ENCODE measurements around the gene TULP4. TPM values are rescaled to one million over a fixed set of nuclear protein-coding genes. Genes with fewer than 3 reads are reported as not detected.

Gene TULP4
- polyA plus RNA-seq, 3 donors, result 6.5 to 10.6 (median 7.9) TPM

DNA sequence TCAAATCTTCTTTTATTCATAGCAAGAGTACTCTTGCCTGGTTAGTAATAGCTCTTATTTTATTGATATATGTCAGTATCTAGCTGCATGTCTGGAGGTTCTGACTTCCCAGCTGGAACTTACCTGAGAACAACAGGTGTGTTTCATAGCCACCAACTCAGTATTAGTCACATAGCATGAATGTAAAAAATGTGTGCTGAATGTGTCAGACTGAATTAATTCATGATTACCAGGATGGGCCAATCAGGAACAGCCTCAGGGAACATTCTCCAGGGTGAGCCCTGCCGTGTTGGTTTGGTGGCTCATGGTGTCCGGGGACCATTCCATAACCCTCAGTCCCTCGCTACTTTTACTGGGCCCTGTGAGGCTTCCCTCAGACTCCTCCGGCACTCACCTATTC, 99.7 kb downstream of the TULP4 start:
- Histone ChIP-seq H3K36me3 (replicated peaks in 1 of 2; ENCODE audit: control insufficient read depth in 1 of 2, insufficient read depth in 2 of 2, low read length in 2 of 2) (peaks cover 4 to 34% of the 10 kb centered on the region in 2 donors), H3K27ac (ENCODE audit: low read depth in 1 of 2, low read length in 2 of 2) (no peak overlapping the region), H2AFZ (ENCODE audit: insufficient read depth, low read depth, low read length, poor library complexity, severe bottlenecking) (no peak overlapping the region), H3K4me2 (replicated peaks; ENCODE audit: extremely low read depth, low read length, poor library complexity, severe bottlenecking) (no peak overlapping the region), H4K20me1 (ENCODE audit: insufficient read depth, low read length) (peaks cover 19% of the 10 kb centered on the region), H3K79me2 (ENCODE audit: insufficient read depth, low read length) (no peaks in the 10 kb centered on the region), H3K9ac (ENCODE audit: insufficient read depth, low read length, poor library complexity, severe bottlenecking) (no peak overlapping the region), H3K4me3 (replicated peaks in 1 of 3; ENCODE audit: low read depth in 2 of 3, low read length in 3 of 3) (no peak overlapping the region), H3K27me3 (ENCODE audit: control insufficient read depth in 2 of 2, insufficient read depth in 2 of 2, low read length in 2 of 2) (no peaks in the 10 kb centered on the region), H3K4me1 (ENCODE audit: control insufficient read depth in 1 of 2, insufficient read depth in 2 of 2, low read length in 2 of 2) (peaks cover 7 to 8% of the 10 kb centered on the region in 2 donors), H3K9me3 (replicated peaks in 1 of 2; ENCODE audit: control insufficient read depth in 1 of 2, insufficient read depth in 1 of 2, low read length in 2 of 2) (no peaks in the 10 kb centered on the region)
- no peak overlapping the region for H3K4me3 Mint-ChIP-seq
- TF ChIP-seq, protein P1, sequence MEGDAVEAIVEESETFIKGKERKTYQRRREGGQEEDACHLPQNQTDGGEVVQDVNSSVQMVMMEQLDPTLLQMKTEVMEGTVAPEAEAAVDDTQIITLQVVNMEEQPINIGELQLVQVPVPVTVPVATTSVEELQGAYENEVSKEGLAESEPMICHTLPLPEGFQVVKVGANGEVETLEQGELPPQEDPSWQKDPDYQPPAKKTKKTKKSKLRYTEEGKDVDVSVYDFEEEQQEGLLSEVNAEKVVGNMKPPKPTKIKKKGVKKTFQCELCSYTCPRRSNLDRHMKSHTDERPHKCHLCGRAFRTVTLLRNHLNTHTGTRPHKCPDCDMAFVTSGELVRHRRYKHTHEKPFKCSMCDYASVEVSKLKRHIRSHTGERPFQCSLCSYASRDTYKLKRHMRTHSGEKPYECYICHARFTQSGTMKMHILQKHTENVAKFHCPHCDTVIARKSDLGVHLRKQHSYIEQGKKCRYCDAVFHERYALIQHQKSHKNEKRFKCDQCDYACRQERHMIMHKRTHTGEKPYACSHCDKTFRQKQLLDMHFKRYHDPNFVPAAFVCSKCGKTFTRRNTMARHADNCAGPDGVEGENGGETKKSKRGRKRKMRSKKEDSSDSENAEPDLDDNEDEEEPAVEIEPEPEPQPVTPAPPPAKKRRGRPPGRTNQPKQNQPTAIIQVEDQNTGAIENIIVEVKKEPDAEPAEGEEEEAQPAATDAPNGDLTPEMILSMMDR (IDR thresholded peaks at IDR 0.05), result no peak
- H3K4me1 Mint-ChIP-seq, result peaks cover 10% of the 10 kb centered on the region
- DNase-seq, result no peak
- H3K36me3 Mint-ChIP-seq, result peaks cover 30 to 34% of the 10 kb centered on the region in 2 donors
- WGBS (ENCODE audit: insufficient coverage), result 92% methylated on average over 2 of the region's 4 CpGs
- peaks cover 0 to 2% (median 0%) of the 10 kb centered on the region in 3 donors for H3K27me3 Mint-ChIP-seq (ENCODE audit: low read depth in 3 of 3)
- peaks cover 0 to 3% (median 0%) of the 10 kb centered on the region in 7 donors for H3K9me3 Mint-ChIP-seq
- no peak overlapping the region for H3K27ac Mint-ChIP-seq
- intact Hi-C loops (cut with micrococcal nuclease), result no loop called here

DNA sequence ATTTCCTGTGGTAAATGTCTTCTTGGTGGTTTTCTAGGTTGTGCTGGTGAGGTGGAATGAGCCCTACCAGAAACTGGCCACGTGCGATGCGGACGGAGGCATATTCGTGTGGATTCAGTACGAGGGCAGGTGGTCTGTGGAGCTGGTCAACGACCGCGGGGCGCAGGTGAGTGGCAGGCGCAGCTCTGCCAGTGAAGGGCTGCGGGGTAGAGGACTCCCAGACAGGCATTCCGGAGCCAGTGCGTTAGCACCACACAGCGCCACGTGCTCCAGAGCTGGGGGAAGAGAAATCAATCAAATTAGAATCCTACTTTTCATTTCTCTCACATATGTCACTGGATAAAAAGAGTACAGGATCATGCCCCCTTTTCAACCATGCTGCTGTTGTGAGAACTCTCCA, 100.8 kb downstream of the TULP4 start:
- H3K9me3 ChIP-seq (replicated peaks in 1 of 2; ENCODE audit: control insufficient read depth in 1 of 2, insufficient read depth in 1 of 2, low read length in 2 of 2), result no peaks in the 10 kb centered on the region
- no peak overlapping the region for H3K9ac ChIP-seq (ENCODE audit: insufficient read depth, low read length, poor library complexity, severe bottlenecking)
- Mint-ChIP-seq H3K36me3 (peaks cover 33 to 41% of the 10 kb centered on the region in 2 donors), H3K27me3 (ENCODE audit: low read depth in 3 of 3) (peaks cover 0 to under 1% (median 0%) of the 10 kb centered on the region in 3 donors), H3K4me3 (peak overlapping the region in 1 of 2 donors; percentile 12), H3K27ac (peak overlapping the region in 2 of 7 donors; percentile 0), H3K9me3 (peaks cover 0 to 3% (median 0%) of the 10 kb centered on the region in 7 donors), H3K4me1 (peaks cover 10% of the 10 kb centered on the region)
- H3K4me3 ChIP-seq (replicated peaks in 1 of 3; ENCODE audit: low read depth in 2 of 3, low read length in 3 of 3), result no peak overlapping the region
- no peak for DNase-seq
- intact Hi-C loops (cut with micrococcal nuclease), result no loop called here
- H3K27me3 ChIP-seq (ENCODE audit: control insufficient read depth in 2 of 2, insufficient read depth in 2 of 2, low read length in 2 of 2), result no peaks in the 10 kb centered on the region
- peaks cover 18% of the 10 kb centered on the region for H4K20me1 ChIP-seq (ENCODE audit: insufficient read depth, low read length)
- H3K36me3 ChIP-seq (replicated peaks in 1 of 2; ENCODE audit: control insufficient read depth in 1 of 2, insufficient read depth in 2 of 2, low read length in 2 of 2), result peaks cover 4 to 35% of the 10 kb centered on the region in 2 donors
- no peak overlapping the region for H3K27ac ChIP-seq (ENCODE audit: low read depth in 1 of 2, low read length in 2 of 2)
- H3K79me2 ChIP-seq (ENCODE audit: insufficient read depth, low read length), result no peaks in the 10 kb centered on the region
- TF ChIP-seq, protein P1 (IDR thresholded peaks at IDR 0.05), result no peak
- H2AFZ ChIP-seq (ENCODE audit: insufficient read depth, low read depth, low read length, poor library complexity, severe bottlenecking), result no peak overlapping the region
- no peak overlapping the region for H3K4me2 ChIP-seq (replicated peaks; ENCODE audit: extremely low read depth, low read length, poor library complexity, severe bottlenecking)
- peaks cover 7 to 8% of the 10 kb centered on the region in 2 donors for H3K4me1 ChIP-seq (ENCODE audit: control insufficient read depth in 1 of 2, insufficient read depth in 2 of 2, low read length in 2 of 2)
- WGBS (ENCODE audit: insufficient coverage), result 96% methylated on average over 14 of the region's 16 CpGs
